Calu3 (cell line): ENCODE measurements around the gene PCNT. TPM values are rescaled to one million over a fixed set of nuclear protein-coding genes. Genes with fewer than 3 reads are reported as not detected.
A peak's percentile ranks its signal among the peaks of the same experiment; 100 is the strongest.

Experiments used
- BruUV-seq: library from RNA; stranded (reverse); fragments of 400-500 nt; replicated peaks from 2 replicates; lab custom pipeline; 2021; lab: Mats Ljungman, UMichigan
- CTCF ChIA-PET: fragments of 300-600 bp; sonication (Branson Sonifier 250); formaldehyde crosslinking; loops from one replicate; lab custom pipeline; 2022; ENCODE audit warnings: antibody characterized with exemption; lab: Charles Lee
- DNase-seq: peaks from one replicate; pipeline ENCODE4 v3.0.0; 2022
- H3K27ac Mint-ChIP-seq: one replicate; pipeline ENCODE4 v1.8.0; 2022; ENCODE audit warnings: mixed read lengths; ENCODE audit not compliant: unreplicated experiment
- H3K27me3 Mint-ChIP-seq: one replicate; pipeline ENCODE4 v1.8.0; 2022; ENCODE audit warnings: mixed read lengths; ENCODE audit not compliant: unreplicated experiment
- H3K36me3 Mint-ChIP-seq: one replicate; pipeline ENCODE4 v1.8.0; 2022; ENCODE audit warnings: mild to moderate bottlenecking, moderate library complexity, mixed read lengths; ENCODE audit not compliant: insufficient read depth, unreplicated experiment
- H3K4me1 Mint-ChIP-seq: one replicate; pipeline ENCODE4 v1.8.0; 2022; ENCODE audit warnings: mild to moderate bottlenecking, low read depth, mixed read lengths; ENCODE audit not compliant: unreplicated experiment
- H3K4me3 Mint-ChIP-seq: one replicate; pipeline ENCODE4 v1.8.0; 2022; ENCODE audit warnings: mild to moderate bottlenecking, low read depth, moderate library complexity, mixed read lengths; ENCODE audit not compliant: unreplicated experiment
- H3K9me3 Mint-ChIP-seq: one replicate; pipeline ENCODE4 v1.8.0; 2022; ENCODE audit warnings: low read depth, mixed read lengths; ENCODE audit not compliant: unreplicated experiment
- intact Hi-C: fragments of 100-400 bp; cut with micrococcal nuclease; formaldehyde crosslinking; loops from one replicate; pipeline ENCODE4 v1.10.0; 2022; ENCODE audit not compliant: unreplicated experiment
- total RNA-seq: library from RNA; stranded (reverse); gene quantifications from 2 replicates; pipeline ENCODE4 v1.2.3, GENCODE V29; 2022
- TF ChIP-seq, protein P1 (sequence below): fragments of 200-600 bp; IDR thresholded peaks from one replicate; pipeline ENCODE4 v1.8.0; 2022; ENCODE audit warnings: antibody characterized with exemption; ENCODE audit not compliant: unreplicated experiment

The PCNT gene
- total RNA-seq, 1 experiment from 2014 or later = 32.2 TPM

DNA sequence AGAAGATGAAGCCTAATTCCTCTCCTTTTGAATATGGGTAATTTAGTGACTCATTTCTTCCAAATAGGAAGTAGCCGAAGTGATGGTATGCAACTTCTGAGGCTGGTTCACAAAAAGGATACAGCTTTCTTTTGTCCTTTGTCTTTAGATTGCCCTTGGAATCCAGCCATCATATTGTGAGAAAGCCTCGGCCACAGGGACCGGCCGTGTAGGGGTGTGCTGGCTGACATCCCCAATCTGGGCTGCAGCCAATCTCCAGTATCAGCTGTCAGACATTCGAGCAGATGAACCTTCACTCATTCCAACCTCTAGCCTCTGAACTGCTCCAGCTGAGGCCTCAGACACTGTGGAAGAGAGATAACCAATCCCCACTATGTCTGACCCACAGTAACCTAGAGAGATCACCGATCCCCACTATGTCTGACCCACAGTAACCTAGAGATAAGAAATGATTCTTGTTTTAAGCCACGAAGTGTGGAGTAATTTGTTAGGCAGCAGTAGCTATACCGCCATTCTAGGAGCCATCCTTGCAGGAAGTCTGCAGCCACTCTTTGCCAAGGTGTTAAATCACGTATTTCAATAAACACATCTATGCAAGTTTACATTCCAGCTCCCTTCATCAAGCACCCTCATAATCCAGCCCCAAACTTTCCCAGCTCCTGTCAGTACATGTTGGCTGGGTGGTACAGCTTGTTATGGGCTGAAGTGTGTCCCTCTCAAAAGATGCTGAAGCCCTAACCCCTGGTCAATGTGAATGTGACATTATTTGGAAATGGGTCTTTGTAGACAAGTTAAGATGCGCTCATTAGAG, 131.8 kb downstream of the PCNT start:
- DNase-seq = no peak
- Mint-ChIP-seq H3K9me3 (no peaks in the 10 kb centered on the region), H3K27me3 (no peaks in the 10 kb centered on the region), H3K4me3 (no peak overlapping the region), H3K36me3 (peaks cover 28% of the 10 kb centered on the region), H3K4me1 (peaks cover 8% of the 10 kb centered on the region), H3K27ac (no peak overlapping the region)
- intact Hi-C loops = no loop called here
- BruUV-seq = no TSS peak
- CTCF ChIA-PET = interaction anchor here (0.6 kb wide), 1 partner anchor 180 kb away, joined by 5 read pairs; the partner anchor contains the start of gene PRMT2
- TF ChIP-seq, protein P1, sequence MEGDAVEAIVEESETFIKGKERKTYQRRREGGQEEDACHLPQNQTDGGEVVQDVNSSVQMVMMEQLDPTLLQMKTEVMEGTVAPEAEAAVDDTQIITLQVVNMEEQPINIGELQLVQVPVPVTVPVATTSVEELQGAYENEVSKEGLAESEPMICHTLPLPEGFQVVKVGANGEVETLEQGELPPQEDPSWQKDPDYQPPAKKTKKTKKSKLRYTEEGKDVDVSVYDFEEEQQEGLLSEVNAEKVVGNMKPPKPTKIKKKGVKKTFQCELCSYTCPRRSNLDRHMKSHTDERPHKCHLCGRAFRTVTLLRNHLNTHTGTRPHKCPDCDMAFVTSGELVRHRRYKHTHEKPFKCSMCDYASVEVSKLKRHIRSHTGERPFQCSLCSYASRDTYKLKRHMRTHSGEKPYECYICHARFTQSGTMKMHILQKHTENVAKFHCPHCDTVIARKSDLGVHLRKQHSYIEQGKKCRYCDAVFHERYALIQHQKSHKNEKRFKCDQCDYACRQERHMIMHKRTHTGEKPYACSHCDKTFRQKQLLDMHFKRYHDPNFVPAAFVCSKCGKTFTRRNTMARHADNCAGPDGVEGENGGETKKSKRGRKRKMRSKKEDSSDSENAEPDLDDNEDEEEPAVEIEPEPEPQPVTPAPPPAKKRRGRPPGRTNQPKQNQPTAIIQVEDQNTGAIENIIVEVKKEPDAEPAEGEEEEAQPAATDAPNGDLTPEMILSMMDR = no peak

DNA sequence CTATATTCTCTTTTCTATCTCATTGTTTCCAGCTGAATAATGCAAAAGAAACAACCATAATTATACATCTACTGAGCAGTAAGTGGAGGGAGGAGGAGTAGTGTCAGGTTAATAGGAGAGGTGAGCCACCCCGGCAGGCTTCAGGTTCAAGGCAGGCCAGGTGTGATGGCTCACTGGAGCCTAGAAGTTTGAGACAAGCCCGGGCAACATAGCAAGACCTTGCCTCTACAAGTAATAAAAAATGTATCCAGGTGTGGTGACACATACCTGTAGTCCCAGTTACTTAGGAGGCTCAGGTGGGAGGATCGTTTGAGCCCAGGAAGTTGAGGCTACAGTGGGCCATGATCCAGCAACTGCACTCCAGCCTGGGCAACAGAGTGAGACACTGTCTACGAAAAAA, 132.8 kb downstream of the PCNT start:
- Mint-ChIP-seq H3K27ac (no peak overlapping the region), H3K4me1 (peaks cover 8% of the 10 kb centered on the region), H3K4me3 (no peak overlapping the region), H3K27me3 (no peaks in the 10 kb centered on the region), H3K9me3 (no peaks in the 10 kb centered on the region), H3K36me3 (peaks cover 24% of the 10 kb centered on the region)
- intact Hi-C loops = no loop called here
- TF ChIP-seq, protein P1 = no peak
- CTCF ChIA-PET = no interaction called here
- no TSS peak for BruUV-seq
- no peak for DNase-seq

DNA sequence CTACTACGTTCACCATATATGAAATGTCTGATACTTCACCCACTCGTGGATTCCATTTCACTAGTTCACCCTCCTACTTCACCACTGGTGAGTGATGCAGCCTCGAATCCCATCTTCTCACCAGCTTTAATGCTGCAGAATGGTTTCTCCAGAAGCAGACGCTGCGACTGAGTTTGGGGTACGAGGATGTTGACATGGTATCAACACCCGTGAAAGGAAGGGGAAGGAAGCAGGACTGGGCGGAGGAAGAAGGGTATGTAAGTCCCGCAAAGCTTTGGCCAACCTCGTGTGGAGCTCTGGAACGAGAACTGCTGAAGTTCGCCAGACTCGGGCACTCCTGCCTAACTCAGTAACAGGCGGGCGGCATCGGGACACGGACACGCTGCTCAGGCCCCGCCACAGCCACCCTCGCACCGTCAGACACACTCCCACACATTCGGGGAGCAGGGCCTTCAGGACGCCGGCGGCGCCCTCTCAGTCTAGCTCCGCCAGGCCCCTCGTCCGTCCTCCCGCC, 133.9 kb downstream of the PCNT start:
- peak; percentile 21 for DNase-seq
- TF ChIP-seq, protein P1 = no peak
- CTCF ChIA-PET = interaction anchor here (0.6 kb wide), 1 partner anchor 550 kb away, joined by 3 read pairs; no protein-coding TSS in a partner anchor
- H3K27ac Mint-ChIP-seq = peak overlapping the region; percentile 61
- intact Hi-C loops = no loop called here
- no peaks in the 10 kb centered on the region for H3K9me3 Mint-ChIP-seq
- BruUV-seq = no TSS peak
- no peaks in the 10 kb centered on the region for H3K27me3 Mint-ChIP-seq
- H3K4me1 Mint-ChIP-seq = peaks cover 8% of the 10 kb centered on the region
- H3K4me3 Mint-ChIP-seq = peak overlapping the region; percentile 74
- peaks cover 24% of the 10 kb centered on the region for H3K36me3 Mint-ChIP-seq

GRCh38 chr21:46458315-46459023, 134.5 kb downstream of the PCNT start, which contains the start of gene DIP2A:
Gene DIP2A (plus strand): TSS chr21:46458891. CDS start chr21:46459132, 241 bp downstream.
- peak within 1 kb of the TSS; percentile 61 for H3K27ac Mint-ChIP-seq
- H3K4me1 Mint-ChIP-seq = peaks cover 8% of the 10 kb centered on the region
- H3K9me3 Mint-ChIP-seq = no peaks in the 10 kb centered on the region
- CTCF ChIA-PET = no interaction called here
- TF ChIP-seq, protein P1 = no peak
- peak; percentile 89 for DNase-seq
- peaks cover 24% of the 10 kb centered on the region for H3K36me3 Mint-ChIP-seq
- intact Hi-C loops = no loop called here
- peak within 1 kb of the TSS; percentile 74 for H3K4me3 Mint-ChIP-seq
- no peaks in the 10 kb centered on the region for H3K27me3 Mint-ChIP-seq
- BruUV-seq = no TSS peak
